Stimulated activated CD8-positive, alpha-beta memory T cell treated with anti-CD3 and anti-CD28 coated beads, Interleukin-15, amount 100 ng/mL, for 1 hour (primary cell): ENCODE data around the gene RPL7A.
A peak's percentile ranks its signal among the peaks of the same experiment; 100 is the strongest.
"Not testable (repeated sequence)": the region's sequence is repeated elsewhere in the genome, so short reads cannot be mapped to it uniquely, and the experiment has no call there.

ENCODE experiments used
- DNase-seq: peaks from one replicate; pipeline ENCODE4 v3.0.0-alpha.2; 2020; ENCODE audit warnings: low read depth

The RPL7A gene

GRCh38 chr9:133347985-133348717 lies at the start of gene RPL7A, which contains the start of gene MED22:
TSS of gene RPL7A (plus strand) at chr9:133348218. CDS start at chr9:133348244, 26 bp downstream.
TSS of gene MED22 (minus strand) at chr9:133348131. CDS start at chr9:133346662, 1,469 bp downstream.
- DNase-seq: peak; percentile 82

- not testable (repeated sequence) for DNase-seq
These were observed 48.0 kb upstream of the RPL7A start for GRCh38 chr9:133299996-133300395.

- DNase-seq: no peak
These were observed 46.5 kb upstream of the RPL7A start for GRCh38 chr9:133301253-133302230.

GRCh38 chr9:133303266-133304157 lies 44.5 kb upstream of the RPL7A start:
- no peak for DNase-seq

- DNase-seq: no peak
These were observed 43.9 kb upstream of the RPL7A start for GRCh38 chr9:133304158-133304470.

GRCh38 chr9:133304477-133305377 lies 43.3 kb upstream of the RPL7A start:
- no peak for DNase-seq

- no peak for DNase-seq
These were observed 42.3 kb upstream of the RPL7A start for GRCh38 chr9:133305731-133306130.

- DNase-seq: no peak
These were observed 41.5 kb upstream of the RPL7A start for GRCh38 chr9:133306242-133307204.

GRCh38 chr9:133307301-133307700 lies 40.7 kb upstream of the RPL7A start:
- no peak for DNase-seq

GRCh38 chr9:133309608-133310007 lies 38.4 kb upstream of the RPL7A start:
- DNase-seq: no peak

- no peak for DNase-seq
These were observed 32.0 kb upstream of the RPL7A start for GRCh38 chr9:133315997-133316396.

GRCh38 chr9:133317551-133317950 lies 30.5 kb upstream of the RPL7A start:
- DNase-seq: not testable (repeated sequence)

- no peak for DNase-seq
These were observed 27.6 kb upstream of the RPL7A start for GRCh38 chr9:133320421-133320881.

- DNase-seq: no peak
These were observed 26.5 kb upstream of the RPL7A start for GRCh38 chr9:133321411-133321935.

- no peak for DNase-seq
These were observed 25.3 kb upstream of the RPL7A start for GRCh38 chr9:133322701-133323100.

GRCh38 chr9:133323211-133323610 lies 24.8 kb upstream of the RPL7A start:
- DNase-seq: no peak

- DNase-seq: no peak
These were observed 23.9 kb upstream of the RPL7A start for GRCh38 chr9:133323991-133324703.

GRCh38 chr9:133327021-133327420 lies 21.0 kb upstream of the RPL7A start:
- DNase-seq: not testable (repeated sequence)
